ENCODE results near the gene SORBS1.

The SORBS1 gene

DNA sequence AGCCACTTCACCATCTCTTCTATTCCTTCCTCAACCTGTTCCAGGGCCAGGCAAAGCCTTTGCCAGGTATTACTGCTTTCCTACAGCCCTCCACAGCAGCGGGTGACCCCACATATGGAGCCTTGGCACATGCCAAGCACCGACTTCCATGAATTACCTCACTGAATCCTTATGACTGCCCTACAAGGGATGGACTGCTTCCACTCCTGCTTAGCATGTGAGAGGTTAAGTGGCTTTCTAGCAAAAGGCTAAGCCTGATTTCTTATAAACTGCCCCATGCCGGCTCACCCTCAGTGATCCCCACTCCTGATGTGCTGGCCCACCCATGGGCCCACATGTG is 226.4 kb downstream of the SORBS1 start:
- TF ChIP-seq ZNF274 (IDR thresholded peaks at IDR 0.05; ENCODE audit: low read depth, low read length): no peak
- H3K4me3 ChIP-seq (ENCODE audit: low read length): no peak overlapping the region

DNA sequence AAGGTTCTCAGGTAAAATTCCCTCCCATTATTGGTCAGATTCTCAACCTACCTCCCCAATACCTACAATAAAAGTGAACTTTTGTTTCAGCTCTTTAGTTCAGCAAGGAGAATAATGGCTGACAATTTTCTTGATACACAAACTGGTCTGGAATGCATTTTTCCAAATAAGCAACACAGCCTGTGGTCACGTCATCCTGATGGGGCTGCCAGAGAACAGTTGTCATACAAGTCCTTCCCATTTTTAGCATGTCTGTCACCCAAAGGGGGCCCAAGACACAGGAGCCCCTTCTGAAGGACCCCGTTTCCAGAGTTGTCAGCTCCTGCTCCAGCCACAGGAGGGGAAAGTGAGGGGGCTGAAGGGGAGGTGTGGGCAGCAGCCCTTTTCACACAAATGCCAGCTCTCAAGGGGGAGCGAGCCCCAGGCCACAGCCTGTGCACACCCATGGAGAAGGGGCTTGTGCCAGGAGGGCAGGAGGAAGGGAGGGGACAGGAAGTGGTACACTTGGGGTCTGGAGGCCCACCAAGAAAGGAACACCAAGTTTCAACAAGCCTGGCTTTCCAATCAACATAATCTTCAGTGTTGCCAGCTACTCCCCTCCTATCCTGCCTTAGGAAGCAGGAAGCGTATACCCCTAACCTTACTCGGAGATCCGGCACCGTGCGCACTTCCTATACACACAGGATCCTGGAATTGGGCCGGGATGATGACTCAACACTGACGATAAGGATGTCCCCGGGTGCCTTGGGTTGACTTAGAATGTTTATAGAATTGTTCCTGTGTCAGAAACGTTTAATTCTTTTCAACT is 227.0 kb downstream of the SORBS1 start:
- no peak overlapping the region for H3K4me3 ChIP-seq (ENCODE audit: low read length)
- no peak for TF ChIP-seq ZNF274 (IDR thresholded peaks at IDR 0.05; ENCODE audit: low read depth, low read length)

DNA sequence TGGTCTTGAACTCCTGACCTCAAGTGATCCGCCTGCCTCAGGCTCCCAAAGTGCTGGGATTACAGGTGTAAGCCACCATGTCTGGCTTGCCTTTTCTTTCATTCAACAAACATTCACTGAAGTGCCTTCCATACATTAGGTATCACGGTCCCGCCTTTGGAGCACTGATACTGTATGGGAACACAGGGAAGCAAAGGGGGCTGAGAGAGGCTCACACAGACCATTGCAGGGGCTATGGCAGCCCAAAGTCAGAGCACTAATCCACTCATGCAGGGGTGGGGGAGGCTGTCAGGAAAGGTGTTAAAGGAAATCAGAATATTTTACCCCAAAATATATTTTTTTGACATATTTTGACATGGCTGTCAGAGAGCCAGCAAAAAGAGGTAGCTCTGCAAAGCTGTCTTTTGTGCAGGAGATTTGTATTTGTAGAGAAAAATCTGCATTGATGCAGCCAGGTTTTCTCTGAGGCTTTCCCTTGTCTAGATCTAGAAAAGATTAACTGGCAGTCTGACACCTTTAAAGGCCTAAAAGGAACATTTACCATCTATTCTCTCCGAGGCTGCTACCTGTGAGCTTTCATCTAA is 228.4 kb downstream of the SORBS1 start:
- TF ChIP-seq ZNF274 (IDR thresholded peaks at IDR 0.05; ENCODE audit: low read depth, low read length): no peak
- H3K4me3 ChIP-seq (ENCODE audit: low read length): no peak overlapping the region

DNA sequence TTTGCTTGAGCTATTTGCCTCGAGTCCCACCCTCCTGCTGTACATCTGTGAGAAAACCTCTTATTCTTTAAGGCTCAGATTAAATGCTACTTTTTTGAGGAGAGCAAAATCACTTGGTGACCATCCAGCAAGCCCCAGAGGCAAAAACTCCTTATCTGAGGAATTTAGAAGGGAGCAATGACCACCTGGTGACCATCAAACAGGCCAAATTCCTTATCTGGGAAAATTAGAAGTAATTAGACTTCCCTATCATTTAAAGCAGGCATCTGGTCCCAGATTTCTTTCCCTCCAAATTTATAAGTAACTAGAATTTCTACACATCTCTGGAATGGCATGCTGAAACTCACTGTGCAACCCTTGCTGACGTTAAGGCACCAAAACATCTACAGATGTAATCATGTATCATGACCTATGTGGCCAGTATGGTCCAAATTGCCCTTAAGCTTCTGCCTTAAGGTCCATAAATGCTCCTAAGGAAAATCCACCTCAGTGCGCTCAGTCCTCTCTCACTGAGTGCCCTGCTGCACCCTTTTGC is 229.5 kb downstream of the SORBS1 start:
- H3K4me3 ChIP-seq (ENCODE audit: low read length): no peak overlapping the region
- TF ChIP-seq ZNF274 (IDR thresholded peaks at IDR 0.05; ENCODE audit: low read depth, low read length): no peak

DNA sequence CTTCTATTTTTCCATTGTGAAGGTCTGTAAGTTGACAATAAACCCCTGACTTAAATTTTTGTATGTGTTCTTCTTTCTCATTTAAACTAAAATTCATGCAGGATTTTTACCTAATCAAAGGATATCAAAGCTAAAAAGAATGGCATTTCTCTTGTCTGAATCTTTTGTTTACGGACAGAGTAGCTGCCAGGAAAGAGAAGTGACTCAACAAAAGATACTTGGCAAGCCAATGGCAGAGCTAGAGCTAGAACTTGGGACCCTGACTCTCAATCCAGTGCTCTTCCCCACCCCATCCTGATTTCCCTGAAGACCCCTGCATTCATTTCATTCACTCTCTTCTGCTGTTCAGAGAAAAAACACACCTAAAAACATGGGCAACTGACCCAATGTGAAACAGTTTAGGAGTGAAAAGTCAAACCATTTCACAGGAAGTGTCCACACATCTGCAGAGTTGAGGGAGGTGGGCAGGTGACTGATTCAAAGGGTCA is 230.2 kb downstream of the SORBS1 start:
- no peak overlapping the region for H3K4me3 ChIP-seq (ENCODE audit: low read length)
- TF ChIP-seq ZNF274 (IDR thresholded peaks at IDR 0.05; ENCODE audit: low read depth, low read length): no peak

DNA sequence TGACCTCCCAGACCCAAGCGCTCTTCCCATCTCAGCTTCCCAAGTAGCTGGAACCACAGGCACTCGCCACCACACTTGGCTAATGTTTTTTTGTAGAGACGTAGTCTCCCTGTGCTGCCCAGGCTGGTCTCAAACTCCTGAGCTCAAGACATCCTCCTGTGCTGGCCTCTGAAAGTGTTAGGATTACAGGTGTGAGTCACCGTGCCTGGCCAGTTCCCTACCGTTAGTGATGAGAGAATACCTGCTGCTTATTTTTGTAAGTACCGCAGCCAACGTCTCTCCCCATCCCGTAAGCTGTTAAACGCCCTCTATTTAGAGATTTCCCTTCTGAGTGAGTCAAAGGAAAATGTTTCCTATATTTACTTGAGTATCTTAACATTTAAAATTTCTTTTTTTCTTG is 231.9 kb downstream of the SORBS1 start:
- no peak overlapping the region for H3K4me3 ChIP-seq (ENCODE audit: low read length)
- TF ChIP-seq ZNF274 (IDR thresholded peaks at IDR 0.05; ENCODE audit: low read depth, low read length): no peak

DNA sequence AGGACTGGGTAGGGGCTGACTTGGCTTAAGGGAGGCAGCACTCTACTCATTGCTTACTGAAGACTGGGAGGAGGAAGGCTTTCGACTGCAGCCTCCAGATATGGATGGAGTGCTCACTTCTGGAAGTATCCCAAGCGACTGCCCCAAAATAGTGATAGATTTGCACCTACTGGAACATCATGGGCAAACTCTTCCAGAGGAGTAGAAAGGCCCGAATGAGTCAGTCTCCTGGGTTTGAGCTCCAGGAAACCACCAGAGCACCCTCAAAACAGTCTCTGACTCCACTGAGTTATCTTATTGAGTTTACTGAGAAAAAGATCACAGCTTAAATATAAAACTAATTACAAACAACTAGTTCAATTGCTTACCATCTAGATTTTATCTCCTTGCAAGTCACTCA is 233.2 kb downstream of the SORBS1 start:
- no peak for TF ChIP-seq ZNF274 (IDR thresholded peaks at IDR 0.05; ENCODE audit: low read depth, low read length)
- H3K4me3 ChIP-seq (ENCODE audit: low read length): no peak overlapping the region

DNA sequence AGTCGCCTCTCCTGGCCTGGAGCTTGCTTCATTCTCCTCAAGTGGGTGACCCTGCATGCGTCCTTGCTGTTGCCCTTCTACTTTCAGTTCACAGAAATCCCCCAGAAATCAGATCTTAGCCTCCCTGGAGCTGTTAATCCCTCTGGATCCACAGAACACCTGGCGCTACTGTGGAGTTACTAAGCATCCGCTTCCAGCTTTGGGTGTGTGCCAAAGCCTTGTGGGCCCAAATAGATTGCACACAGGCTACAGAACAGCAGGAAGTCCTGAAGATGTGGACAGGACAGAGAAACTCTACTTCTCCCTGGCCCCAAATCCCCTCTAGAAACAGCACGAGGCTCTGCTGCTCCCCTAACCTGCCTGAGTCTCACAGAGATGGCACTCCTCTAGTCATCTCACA is 233.8 kb downstream of the SORBS1 start:
- TF ChIP-seq ZNF274 (IDR thresholded peaks at IDR 0.05; ENCODE audit: low read depth, low read length): no peak

DNA sequence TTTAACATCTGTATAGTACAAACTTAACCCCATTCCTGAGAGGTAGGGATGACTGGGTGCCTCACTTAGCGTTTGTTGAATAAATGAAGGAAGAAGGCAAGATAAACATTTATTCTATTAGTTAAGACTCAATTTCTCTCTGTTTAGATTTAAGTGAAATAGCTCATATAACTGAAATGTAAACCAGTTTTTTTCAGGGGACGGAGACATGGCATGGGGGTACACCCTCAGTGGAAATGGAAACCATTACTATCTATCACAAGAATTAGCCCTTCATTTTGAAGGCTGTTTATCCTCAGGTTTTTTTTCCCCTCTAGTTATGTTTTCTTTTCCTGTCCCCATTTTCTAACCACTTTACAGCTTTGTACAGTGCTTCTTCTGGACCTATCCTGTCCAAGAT is 234.8 kb downstream of the SORBS1 start:
- TF ChIP-seq ZNF274 (IDR thresholded peaks at IDR 0.05; ENCODE audit: low read depth, low read length): no peak

More for the DNA sequence above, 233.8 kb downstream of the SORBS1 start:
- H3K4me3 ChIP-seq (ENCODE audit: low read length): no peak overlapping the region

DNA sequence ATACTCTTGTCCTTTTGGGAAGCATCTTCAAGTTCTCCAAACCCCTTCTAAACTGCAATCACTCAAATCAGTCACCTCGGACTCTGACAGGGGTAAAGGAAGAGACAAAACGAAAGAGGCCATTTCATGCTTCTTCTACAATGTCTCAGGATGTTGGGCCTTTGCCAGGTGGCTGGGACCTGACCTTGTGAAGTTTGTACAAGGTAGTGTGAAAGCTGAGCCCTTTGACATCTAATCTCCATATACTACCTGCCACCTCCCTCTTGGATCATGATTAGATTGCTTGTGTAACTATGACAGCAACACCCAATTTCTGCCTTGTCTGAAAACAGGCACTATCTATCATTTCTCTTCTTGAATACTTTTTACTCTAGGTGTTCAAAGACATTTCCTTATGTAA is 235.3 kb downstream of the SORBS1 start:
- H3K4me3 ChIP-seq (ENCODE audit: low read length): no peak overlapping the region
- TF ChIP-seq ZNF274 (IDR thresholded peaks at IDR 0.05; ENCODE audit: low read depth, low read length): no peak

More for the DNA sequence above, 234.8 kb downstream of the SORBS1 start:
- no peak overlapping the region for H3K4me3 ChIP-seq (ENCODE audit: low read length)

DNA sequence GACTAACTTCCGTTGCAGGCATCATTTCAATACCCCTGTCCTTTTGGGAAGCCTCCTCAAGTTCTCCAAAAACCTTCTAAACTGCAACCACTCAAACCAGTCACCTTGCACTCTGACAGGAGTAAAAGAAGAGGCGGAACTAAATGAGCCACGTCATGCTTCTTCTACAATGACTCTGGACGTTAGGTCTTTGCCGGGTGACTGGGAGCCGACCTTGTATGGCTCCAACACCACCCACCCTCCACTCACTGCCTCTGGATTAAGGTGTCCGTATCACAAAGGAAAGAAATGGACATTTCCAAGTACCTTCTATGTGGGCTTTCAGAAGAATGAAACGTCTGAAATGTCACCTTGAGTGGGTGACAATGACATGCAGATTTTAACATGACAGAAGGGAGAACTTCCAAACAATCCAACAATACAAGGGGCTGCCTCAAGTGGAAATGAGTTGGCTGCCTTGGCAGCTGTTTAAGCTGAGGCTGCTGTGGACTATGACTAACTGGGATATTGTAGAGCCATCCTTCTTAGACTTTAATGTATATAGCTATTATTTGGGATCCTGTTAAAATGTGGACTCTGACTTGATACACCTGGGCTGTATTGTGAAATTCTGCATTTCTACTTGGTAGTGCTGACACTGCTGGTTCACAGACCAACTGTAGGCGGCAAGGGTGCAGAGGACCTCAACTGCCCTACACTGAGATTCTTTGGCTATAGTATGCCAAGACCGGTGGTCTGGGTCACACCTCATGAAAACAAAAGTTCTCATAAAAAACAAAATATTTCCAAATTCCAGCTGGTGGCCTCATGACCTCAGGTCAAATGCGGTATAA is 236.5 kb downstream of the SORBS1 start:
- no peak overlapping the region for H3K4me3 ChIP-seq (ENCODE audit: low read length)
- TF ChIP-seq ZNF274 (IDR thresholded peaks at IDR 0.05; ENCODE audit: low read depth, low read length): no peak

DNA sequence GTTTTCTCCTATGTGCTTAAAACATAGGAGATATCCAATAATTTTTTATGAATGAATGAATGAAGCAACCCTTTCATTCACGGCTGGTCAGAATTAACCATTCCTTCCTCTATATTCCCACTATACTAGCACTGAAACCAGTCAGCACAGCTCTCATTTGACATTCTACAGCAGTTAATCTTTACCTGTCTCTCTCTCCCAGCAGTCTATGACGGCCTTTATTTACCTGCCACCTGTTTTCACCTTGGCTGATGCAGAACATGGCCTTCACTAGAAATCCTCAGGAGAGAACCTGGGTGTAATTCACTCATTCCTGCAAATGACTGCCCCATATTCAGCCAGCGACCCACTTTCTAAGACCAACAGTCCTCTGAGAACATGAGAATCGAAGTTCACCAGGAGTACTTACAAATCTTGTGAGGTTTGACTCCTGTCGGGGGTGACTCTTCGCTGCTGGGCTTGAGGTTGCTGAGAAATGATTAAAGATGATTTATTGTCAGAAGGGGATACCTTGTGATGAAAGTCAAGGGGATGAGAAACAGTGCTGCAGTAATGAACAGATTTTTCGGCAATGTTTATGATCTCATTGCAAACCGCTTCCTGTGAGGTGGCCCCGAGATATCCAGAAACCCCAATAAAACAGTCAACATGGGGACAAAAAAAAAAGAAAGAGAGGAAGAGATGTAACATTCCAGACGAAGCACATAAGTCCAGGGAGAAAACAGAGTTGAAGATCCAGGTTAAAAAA is 239.4 kb downstream of the SORBS1 start:
- TF ChIP-seq ZNF274 (IDR thresholded peaks at IDR 0.05; ENCODE audit: low read depth, low read length): no peak
- H3K4me3 ChIP-seq (ENCODE audit: low read length): no peak overlapping the region

DNA sequence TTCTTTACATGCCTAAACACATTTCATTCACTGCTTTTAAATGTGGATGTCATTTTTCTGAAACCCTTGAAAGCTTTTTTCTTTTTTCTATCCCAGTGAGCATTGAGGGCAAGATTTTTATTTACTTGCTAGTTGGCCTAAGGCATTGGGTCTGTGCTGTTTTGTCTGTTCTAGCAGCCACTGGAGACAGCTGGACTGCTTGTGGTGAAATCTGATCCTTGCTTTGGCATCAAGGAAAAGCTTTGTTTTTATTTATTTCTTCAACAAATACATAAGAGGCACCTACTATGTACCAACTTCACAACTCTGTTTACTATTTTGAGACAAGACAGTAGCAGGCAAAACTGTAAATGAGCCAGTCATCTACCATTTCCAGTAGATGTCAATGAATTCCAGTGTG is 241.9 kb downstream of the SORBS1 start:
- H3K4me3 ChIP-seq (ENCODE audit: low read length): no peak overlapping the region
- no peak for TF ChIP-seq ZNF274 (IDR thresholded peaks at IDR 0.05; ENCODE audit: low read depth, low read length)

DNA sequence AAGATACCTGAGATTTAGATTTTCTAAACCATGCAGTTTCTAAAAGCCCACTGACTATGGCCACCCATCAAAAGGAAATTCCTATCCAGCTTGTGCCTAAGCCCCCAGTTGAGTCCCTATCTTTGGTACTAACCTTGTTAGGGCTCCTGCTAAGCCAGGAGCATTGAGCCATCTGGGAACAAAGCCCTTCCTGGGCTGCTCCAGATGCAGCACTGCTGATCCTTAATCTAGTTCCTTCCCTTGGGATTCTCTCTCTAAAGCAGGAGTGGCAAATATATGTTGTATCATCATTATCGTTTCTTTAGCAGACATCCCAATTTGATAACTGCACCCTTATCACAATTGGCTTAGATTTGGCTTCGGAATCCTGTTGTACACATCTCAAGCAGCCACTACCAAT is 245.7 kb downstream of the SORBS1 start:
- TF ChIP-seq ZNF274 (IDR thresholded peaks at IDR 0.05; ENCODE audit: low read depth, low read length): no peak

More for the DNA sequence above, 245.7 kb downstream of the SORBS1 start:
- H3K4me3 ChIP-seq (ENCODE audit: low read length): no peak overlapping the region

Measured in GM08714 (cell line).